Ishikawa (cell line): ENCODE results near the gene MIER1.

ENCODE experiments used
- CEBPB ChIP-seq: IDR thresholded peaks from 2 replicates; pipeline ENCODE4 v1.6.1; 2012
- CREB1 ChIP-seq: IDR thresholded peaks from 2 replicates; pipeline ENCODE4 v1.6.1; 2012; ENCODE audit warnings: low read depth
- EGR1 ChIP-seq: IDR thresholded peaks from 2 replicates; pipeline ENCODE4 v1.6.1; 2012
- EP300 ChIP-seq: IDR thresholded peaks from 2 replicates; pipeline ENCODE4 v1.6.1; 2012; ENCODE audit warnings: borderline replicate concordance
- FOXM1 ChIP-seq: IDR thresholded peaks from 2 replicates; pipeline ENCODE4 v1.6.1; 2012; ENCODE audit warnings: low read depth, borderline replicate concordance
- NFIC ChIP-seq: IDR thresholded peaks from 2 replicates; pipeline ENCODE4 v1.6.1; 2012
- RAD21 ChIP-seq: IDR thresholded peaks from 2 replicates; pipeline ENCODE4 v1.6.1; 2012; ENCODE audit warnings: low read depth
- TAF1 ChIP-seq: IDR thresholded peaks from 2 replicates; pipeline ENCODE4 v1.6.1; 2012; ENCODE audit warnings: low read depth, mild to moderate bottlenecking
- TCF12 ChIP-seq: IDR thresholded peaks from 2 replicates; pipeline ENCODE4 v1.6.1; 2012; ENCODE audit warnings: low read depth
- TEAD4 ChIP-seq: IDR thresholded peaks from 2 replicates; pipeline ENCODE4 v1.6.1; 2012
- YY1 ChIP-seq: IDR thresholded peaks from 2 replicates; pipeline ENCODE4 v1.6.1; 2012; ENCODE audit warnings: low read depth
- ZBTB7A ChIP-seq: IDR thresholded peaks from 2 replicates; pipeline ENCODE4 v1.6.1; 2012; ENCODE audit warnings: low read depth
- TF ChIP-seq, protein P1 (sequence below): IDR thresholded peaks from 2 replicates; pipeline ENCODE4 v1.6.1; 2012; ENCODE audit warnings: low read depth, mild to moderate bottlenecking
- TF ChIP-seq, protein P2 (sequence below): IDR thresholded peaks from 2 replicates; pipeline ENCODE4 v1.6.1; 2012
- TF ChIP-seq, protein P3 (sequence below): IDR thresholded peaks from 2 replicates; pipeline ENCODE4 v1.6.1; 2012

MIER1 gene

DNA sequence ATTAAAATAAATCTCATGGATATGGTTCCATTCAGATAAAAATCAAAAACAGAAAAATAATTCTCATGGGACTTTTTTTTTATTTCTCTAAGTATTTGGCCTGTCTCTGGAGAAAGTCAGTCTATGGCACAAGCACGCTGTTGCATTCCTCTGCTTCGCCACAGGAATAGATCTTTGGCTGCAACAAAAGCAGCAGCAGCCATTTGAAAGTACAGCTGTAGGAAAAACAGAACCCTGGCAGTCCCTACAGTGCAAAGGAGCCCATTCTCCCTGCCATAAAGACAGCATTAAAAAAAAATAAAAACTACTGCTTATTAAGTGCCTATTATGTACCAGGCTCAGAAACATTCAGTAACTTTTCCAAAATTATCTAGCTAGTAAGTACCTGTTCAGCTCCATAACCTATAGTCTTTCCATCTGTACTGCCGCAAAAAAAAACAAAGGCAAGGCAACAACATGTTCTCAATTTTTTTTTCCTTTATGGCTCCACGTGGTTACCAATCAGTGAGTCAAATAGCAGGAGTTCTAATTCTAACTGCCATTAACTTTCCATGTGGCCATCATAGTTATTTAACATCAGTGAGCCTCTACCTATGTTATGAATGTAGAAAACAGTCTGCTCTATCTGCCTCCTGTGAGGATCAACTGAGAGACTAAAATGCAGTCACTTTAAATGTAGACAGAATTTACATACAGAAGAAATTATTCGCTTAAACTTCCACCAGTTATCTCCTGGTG is 106.5 kb downstream of the MIER1 start:
- TF ChIP-seq TEAD4, result no peak
- TF ChIP-seq, protein P1, sequence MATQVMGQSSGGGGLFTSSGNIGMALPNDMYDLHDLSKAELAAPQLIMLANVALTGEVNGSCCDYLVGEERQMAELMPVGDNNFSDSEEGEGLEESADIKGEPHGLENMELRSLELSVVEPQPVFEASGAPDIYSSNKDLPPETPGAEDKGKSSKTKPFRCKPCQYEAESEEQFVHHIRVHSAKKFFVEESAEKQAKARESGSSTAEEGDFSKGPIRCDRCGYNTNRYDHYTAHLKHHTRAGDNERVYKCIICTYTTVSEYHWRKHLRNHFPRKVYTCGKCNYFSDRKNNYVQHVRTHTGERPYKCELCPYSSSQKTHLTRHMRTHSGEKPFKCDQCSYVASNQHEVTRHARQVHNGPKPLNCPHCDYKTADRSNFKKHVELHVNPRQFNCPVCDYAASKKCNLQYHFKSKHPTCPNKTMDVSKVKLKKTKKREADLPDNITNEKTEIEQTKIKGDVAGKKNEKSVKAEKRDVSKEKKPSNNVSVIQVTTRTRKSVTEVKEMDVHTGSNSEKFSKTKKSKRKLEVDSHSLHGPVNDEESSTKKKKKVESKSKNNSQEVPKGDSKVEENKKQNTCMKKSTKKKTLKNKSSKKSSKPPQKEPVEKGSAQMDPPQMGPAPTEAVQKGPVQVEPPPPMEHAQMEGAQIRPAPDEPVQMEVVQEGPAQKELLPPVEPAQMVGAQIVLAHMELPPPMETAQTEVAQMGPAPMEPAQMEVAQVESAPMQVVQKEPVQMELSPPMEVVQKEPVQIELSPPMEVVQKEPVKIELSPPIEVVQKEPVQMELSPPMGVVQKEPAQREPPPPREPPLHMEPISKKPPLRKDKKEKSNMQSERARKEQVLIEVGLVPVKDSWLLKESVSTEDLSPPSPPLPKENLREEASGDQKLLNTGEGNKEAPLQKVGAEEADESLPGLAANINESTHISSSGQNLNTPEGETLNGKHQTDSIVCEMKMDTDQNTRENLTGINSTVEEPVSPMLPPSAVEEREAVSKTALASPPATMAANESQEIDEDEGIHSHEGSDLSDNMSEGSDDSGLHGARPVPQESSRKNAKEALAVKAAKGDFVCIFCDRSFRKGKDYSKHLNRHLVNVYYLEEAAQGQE, result no peak
- TF ChIP-seq EP300, result no peak
- TF ChIP-seq, protein P2, sequence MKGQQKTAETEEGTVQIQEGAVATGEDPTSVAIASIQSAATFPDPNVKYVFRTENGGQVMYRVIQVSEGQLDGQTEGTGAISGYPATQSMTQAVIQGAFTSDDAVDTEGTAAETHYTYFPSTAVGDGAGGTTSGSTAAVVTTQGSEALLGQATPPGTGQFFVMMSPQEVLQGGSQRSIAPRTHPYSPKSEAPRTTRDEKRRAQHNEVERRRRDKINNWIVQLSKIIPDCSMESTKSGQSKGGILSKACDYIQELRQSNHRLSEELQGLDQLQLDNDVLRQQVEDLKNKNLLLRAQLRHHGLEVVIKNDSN, result no peak
- no peak for TF ChIP-seq NFIC
- no peak for TF ChIP-seq ZBTB7A
- no peak for TF ChIP-seq YY1
- TF ChIP-seq CREB1, result no peak
- TF ChIP-seq EGR1, result no peak
- TF ChIP-seq, protein P3, sequence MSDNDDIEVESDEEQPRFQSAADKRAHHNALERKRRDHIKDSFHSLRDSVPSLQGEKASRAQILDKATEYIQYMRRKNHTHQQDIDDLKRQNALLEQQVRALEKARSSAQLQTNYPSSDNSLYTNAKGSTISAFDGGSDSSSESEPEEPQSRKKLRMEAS, result no peak
- no peak for TF ChIP-seq TCF12
- no peak for TF ChIP-seq FOXM1
- no peak for TF ChIP-seq RAD21
- no peak for TF ChIP-seq CEBPB
- TF ChIP-seq TAF1, result no peak

DNA sequence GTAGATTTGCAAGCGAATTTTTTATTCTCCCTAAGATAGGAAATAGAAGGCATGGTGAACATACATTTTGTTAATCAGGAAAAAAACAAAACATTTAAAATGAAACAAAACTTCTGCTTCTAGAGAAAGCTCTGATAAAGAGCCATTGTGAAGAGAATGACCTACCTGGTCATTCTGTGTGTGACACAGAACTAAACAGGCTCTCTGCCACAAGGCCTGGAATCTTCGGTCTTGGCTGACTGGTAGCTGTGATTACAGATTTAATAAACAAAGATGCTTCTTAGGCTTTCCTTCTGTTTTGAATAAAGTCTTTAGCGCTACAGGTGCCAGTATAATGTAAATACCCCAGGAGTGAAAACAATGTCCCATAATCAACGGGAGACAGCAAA is 107.1 kb downstream of the MIER1 start:
- no peak for TF ChIP-seq CEBPB
- TF ChIP-seq TCF12, result no peak
- TF ChIP-seq YY1, result no peak
- TF ChIP-seq FOXM1, result no peak
- no peak for TF ChIP-seq EP300
- TF ChIP-seq, protein P1, result no peak
- no peak for TF ChIP-seq EGR1
- TF ChIP-seq, protein P3, result no peak
- TF ChIP-seq ZBTB7A, result no peak
- TF ChIP-seq, protein P2, result no peak
- no peak for TF ChIP-seq RAD21
- TF ChIP-seq TEAD4, result no peak
- no peak for TF ChIP-seq CREB1
- no peak for TF ChIP-seq TAF1
- no peak for TF ChIP-seq NFIC
